ENCODE results near the gene RFC3. TPM values are rescaled to one million over a fixed set of nuclear protein-coding genes. Genes with fewer than 3 reads are reported as not detected.

The RFC3 gene
- total RNA-seq, 1 experiment from 2014 or later: 38.2 TPM

GRCh38 chr13:33875618-33876401 is 57.9 kb downstream of the RFC3 start:
- ChIA-PET CTCF (interaction anchor here (0.7 kb wide), 1 partner anchor 54 kb away, joined by 3 read pairs; no protein-coding TSS in a partner anchor), RAD21 (ENCODE audit: low non-redundant PET in 1 of 2, low total read pairs in 2 of 2, uncharacterized antibody in 2 of 2, unreplicated experiment in 2 of 2) (no interaction called here), POLR2A (no interaction called here)
- Histone ChIP-seq H3K9ac (ENCODE audit: low read length) (no peak overlapping the region), H3K27me3 (ENCODE audit: insufficient read depth, low read length) (no peaks in the 10 kb centered on the region), H3K79me2 (ENCODE audit: insufficient read depth, low read length) (no peaks in the 10 kb centered on the region), H4K20me1 (ENCODE audit: insufficient read depth) (no peaks in the 10 kb centered on the region), H3K9me2 (ENCODE audit: insufficient read depth) (no peaks in the 10 kb centered on the region), H3K9me3 (ENCODE audit: control insufficient read depth in 1 of 2, insufficient read depth in 1 of 2, low read depth in 1 of 2, low read length in 2 of 2) (no peaks in the 10 kb centered on the region), H3K36me3 (ENCODE audit: control insufficient read depth in 1 of 2, insufficient read depth in 2 of 2, low read length in 2 of 2) (no peaks in the 10 kb centered on the region), H2AFZ (ENCODE audit: low read depth, low read length, poor library complexity, severe bottlenecking) (no peak overlapping the region), H3K4me3 (replicated peaks in 1 of 2; ENCODE audit: low read depth in 1 of 2, low read length in 2 of 2) (no peak overlapping the region), H3K27ac (ENCODE audit: low read depth, low read length) (no peak overlapping the region), H3K4me1 (ENCODE audit: control insufficient read depth in 1 of 2, insufficient read depth in 2 of 2, low read length in 2 of 2) (no peaks in the 10 kb centered on the region), H3K4me2 (ENCODE audit: low read length) (no peak overlapping the region)
- BruUV-seq (replicated peaks): no TSS peak
- TF ChIP-seq MAX (IDR thresholded peaks at IDR 0.05) (no peak), REST (IDR thresholded peaks at IDR 0.05; ENCODE audit: low read depth) (no peak)
- DNase-seq (ENCODE audit: low read depth, low spot score) (no peak), ATAC-seq (no peak)
- intact Hi-C loops (cut with micrococcal nuclease): loop anchor here (1.0 kb wide), 1 partner anchor 201 kb away; no protein-coding TSS in a partner anchor
